ENCODE data around the gene MIPOL1.

DNA sequence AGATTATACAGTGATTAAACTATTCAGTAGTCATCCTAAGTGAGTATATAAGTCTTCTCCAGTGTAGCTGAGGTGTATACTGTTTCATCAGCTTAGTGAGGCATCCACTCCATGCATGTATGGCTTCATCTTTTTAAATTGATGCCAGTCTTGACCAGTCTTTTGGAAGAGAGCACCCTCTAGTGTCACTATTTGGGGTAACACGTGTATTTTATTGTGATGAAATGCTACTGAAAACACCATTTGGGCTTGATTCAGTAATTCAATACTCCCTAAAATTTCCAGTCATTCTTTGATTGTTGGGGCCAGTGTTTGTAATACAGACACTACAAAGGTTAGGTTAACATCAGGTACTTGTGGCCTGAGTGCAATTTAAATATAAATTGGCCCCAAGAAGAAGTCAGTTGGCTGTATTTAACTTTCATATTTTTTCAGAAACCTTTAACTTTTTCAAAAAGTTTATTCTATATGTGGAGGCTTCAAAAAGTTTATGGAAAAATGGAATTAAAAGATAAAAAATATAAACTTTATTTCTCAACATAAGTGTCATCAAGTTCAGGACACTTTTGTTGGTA, 35.3 kb downstream of the MIPOL1 start:
- TF ChIP-seq, protein P1, sequence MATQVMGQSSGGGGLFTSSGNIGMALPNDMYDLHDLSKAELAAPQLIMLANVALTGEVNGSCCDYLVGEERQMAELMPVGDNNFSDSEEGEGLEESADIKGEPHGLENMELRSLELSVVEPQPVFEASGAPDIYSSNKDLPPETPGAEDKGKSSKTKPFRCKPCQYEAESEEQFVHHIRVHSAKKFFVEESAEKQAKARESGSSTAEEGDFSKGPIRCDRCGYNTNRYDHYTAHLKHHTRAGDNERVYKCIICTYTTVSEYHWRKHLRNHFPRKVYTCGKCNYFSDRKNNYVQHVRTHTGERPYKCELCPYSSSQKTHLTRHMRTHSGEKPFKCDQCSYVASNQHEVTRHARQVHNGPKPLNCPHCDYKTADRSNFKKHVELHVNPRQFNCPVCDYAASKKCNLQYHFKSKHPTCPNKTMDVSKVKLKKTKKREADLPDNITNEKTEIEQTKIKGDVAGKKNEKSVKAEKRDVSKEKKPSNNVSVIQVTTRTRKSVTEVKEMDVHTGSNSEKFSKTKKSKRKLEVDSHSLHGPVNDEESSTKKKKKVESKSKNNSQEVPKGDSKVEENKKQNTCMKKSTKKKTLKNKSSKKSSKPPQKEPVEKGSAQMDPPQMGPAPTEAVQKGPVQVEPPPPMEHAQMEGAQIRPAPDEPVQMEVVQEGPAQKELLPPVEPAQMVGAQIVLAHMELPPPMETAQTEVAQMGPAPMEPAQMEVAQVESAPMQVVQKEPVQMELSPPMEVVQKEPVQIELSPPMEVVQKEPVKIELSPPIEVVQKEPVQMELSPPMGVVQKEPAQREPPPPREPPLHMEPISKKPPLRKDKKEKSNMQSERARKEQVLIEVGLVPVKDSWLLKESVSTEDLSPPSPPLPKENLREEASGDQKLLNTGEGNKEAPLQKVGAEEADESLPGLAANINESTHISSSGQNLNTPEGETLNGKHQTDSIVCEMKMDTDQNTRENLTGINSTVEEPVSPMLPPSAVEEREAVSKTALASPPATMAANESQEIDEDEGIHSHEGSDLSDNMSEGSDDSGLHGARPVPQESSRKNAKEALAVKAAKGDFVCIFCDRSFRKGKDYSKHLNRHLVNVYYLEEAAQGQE (IDR thresholded peaks at IDR 0.05; ENCODE audit: unreplicated experiment), result no peak
- TF ChIP-seq, protein P2, sequence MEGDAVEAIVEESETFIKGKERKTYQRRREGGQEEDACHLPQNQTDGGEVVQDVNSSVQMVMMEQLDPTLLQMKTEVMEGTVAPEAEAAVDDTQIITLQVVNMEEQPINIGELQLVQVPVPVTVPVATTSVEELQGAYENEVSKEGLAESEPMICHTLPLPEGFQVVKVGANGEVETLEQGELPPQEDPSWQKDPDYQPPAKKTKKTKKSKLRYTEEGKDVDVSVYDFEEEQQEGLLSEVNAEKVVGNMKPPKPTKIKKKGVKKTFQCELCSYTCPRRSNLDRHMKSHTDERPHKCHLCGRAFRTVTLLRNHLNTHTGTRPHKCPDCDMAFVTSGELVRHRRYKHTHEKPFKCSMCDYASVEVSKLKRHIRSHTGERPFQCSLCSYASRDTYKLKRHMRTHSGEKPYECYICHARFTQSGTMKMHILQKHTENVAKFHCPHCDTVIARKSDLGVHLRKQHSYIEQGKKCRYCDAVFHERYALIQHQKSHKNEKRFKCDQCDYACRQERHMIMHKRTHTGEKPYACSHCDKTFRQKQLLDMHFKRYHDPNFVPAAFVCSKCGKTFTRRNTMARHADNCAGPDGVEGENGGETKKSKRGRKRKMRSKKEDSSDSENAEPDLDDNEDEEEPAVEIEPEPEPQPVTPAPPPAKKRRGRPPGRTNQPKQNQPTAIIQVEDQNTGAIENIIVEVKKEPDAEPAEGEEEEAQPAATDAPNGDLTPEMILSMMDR (conservative IDR thresholded peaks at IDR 0.05; ENCODE audit: low read depth in 2 of 2), result peak; percentile 74 to 77
- TF ChIP-seq POLR2AphosphoS5 (IDR thresholded peaks at IDR 0.05; ENCODE audit: low read depth), result no peak
- no peak for TF ChIP-seq JUNB (IDR thresholded peaks at IDR 0.05; ENCODE audit: unreplicated experiment)
- no peak for TF ChIP-seq EZH2phosphoT487 (IDR thresholded peaks at IDR 0.05; ENCODE audit: unreplicated experiment)

Data from GM23338 (cell line).